Peyer's patch (tissue), 4 donors: ENCODE measurements around the gene EXOC4.

Experiments used
- CTCF ChIP-seq, 6 experiments: fragments of 450-650 bp in 4 of 6; fragments of 200-600 bp in 2 of 6; sonication (generic) in 1 of 6; IDR thresholded peaks; one replicate each; pipeline ENCODE4 v1.5.1; 2017 to 2019; ENCODE audit warnings: antibody characterized with exemption in 6 of 6, mild to moderate bottlenecking in 3 of 6, moderate library complexity in 1 of 6
- POLR2A ChIP-seq, 2 donors: fragments of 450-650 bp; IDR thresholded peaks; one replicate each; pipeline ENCODE4 v1.5.1; 2017; ENCODE audit warnings: antibody characterized with exemption in 2 of 2, mild to moderate bottlenecking in 2 of 2, moderate library complexity in 2 of 2

DNA sequence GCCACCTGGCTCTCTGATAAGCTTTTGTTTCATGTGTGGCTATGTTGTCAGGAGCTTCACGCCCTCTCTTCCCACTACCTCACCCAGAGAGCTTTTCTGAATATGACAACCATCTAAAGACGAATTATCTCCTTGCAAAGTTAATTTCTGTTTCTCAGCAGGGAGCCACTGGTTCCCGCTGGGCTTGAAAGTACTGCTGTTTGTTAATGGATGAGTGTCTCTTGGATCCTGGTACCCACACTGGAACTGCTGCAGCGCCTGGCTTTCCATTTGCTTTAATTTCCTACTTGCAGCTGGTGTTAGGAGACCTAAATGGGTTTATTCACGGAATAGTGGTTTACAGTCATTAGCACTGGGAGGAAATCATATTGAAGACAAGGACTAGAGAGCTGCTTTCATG lies 606.4 kb downstream of the EXOC4 start:
- TF ChIP-seq CTCF (IDR thresholded peaks at IDR 0.05) (no peak), POLR2A (IDR thresholded peaks at IDR 0.05) (no peak)
